WTC11 (cell line): ENCODE data around the gene CCSER1.

Source experiments
- CTCF ChIP-seq: fragments of 200-600 bp; IDR thresholded peaks from 2 replicates; pipeline ENCODE4 v1.8.0; 2022; ENCODE audit warnings: antibody characterized with exemption
- E2F1 ChIP-seq: sonication (generic); formaldehyde crosslinking; IDR thresholded peaks from 2 replicates; pipeline ENCODE4 v1.8.0; 2022; ENCODE audit warnings: mild to moderate bottlenecking, missing genetic modification reagents
- FOXK1 ChIP-seq: sonication (generic); formaldehyde crosslinking; IDR thresholded peaks from 2 replicates; pipeline ENCODE4 v1.8.0; 2022; ENCODE audit warnings: mild to moderate bottlenecking, moderate library complexity, missing genetic modification reagents
- IRF1 ChIP-seq: sonication (generic); formaldehyde crosslinking; IDR thresholded peaks from 2 replicates; pipeline ENCODE4 v1.8.0; 2023; ENCODE audit warnings: missing genetic modification reagents
- MAX ChIP-seq: sonication (generic); formaldehyde crosslinking; IDR thresholded peaks from 2 replicates; pipeline ENCODE4 v1.8.0; 2022; ENCODE audit warnings: mild to moderate bottlenecking, missing genetic modification reagents
- MLX ChIP-seq: sonication (generic); formaldehyde crosslinking; IDR thresholded peaks from 2 replicates; pipeline ENCODE4 v1.8.1; 2023; ENCODE audit warnings: mild to moderate bottlenecking, missing genetic modification reagents, moderate library complexity
- NFATC4 ChIP-seq: fragments of 250-450 bp; sonication (Bioruptor Pico); IDR thresholded peaks from 2 replicates; pipeline ENCODE4 v1.9.0; 2021; ENCODE audit warnings: mild to moderate bottlenecking
- NFYB ChIP-seq: sonication (generic); formaldehyde crosslinking; conservative IDR thresholded peaks from 2 replicates; pipeline ENCODE4 v1.8.0; 2022; ENCODE audit warnings: low read depth, missing genetic modification reagents
- PRDM15 ChIP-seq: sonication (generic); formaldehyde crosslinking; IDR thresholded peaks from 2 replicates; pipeline ENCODE4 v1.8.0; 2022; ENCODE audit warnings: missing genetic modification reagents
- USF1 ChIP-seq: sonication (generic); formaldehyde crosslinking; IDR thresholded peaks from 2 replicates; pipeline ENCODE4 v1.8.0; 2022; ENCODE audit warnings: mild to moderate bottlenecking, missing genetic modification reagents
- ZNF121 ChIP-seq: sonication (generic); formaldehyde crosslinking; IDR thresholded peaks from 2 replicates; pipeline ENCODE4 v1.8.0; 2023; ENCODE audit warnings: missing genetic modification reagents
- ZNF232 ChIP-seq: sonication (generic); formaldehyde crosslinking; IDR thresholded peaks from 2 replicates; pipeline ENCODE4 v1.8.0; 2022; ENCODE audit warnings: mild to moderate bottlenecking, missing genetic modification reagents
- ZNF281 ChIP-seq: sonication (generic); formaldehyde crosslinking; IDR thresholded peaks from 2 replicates; pipeline ENCODE4 v1.8.0; 2023; ENCODE audit warnings: mild to moderate bottlenecking, missing genetic modification reagents
- ZSCAN18 ChIP-seq: fragments of 250-450 bp; sonication (Bioruptor Pico); IDR thresholded peaks from 2 replicates; pipeline ENCODE4 v2.1.2; 2022; ENCODE audit warnings: mild to moderate bottlenecking, moderate library complexity

GRCh38 chr4:91631335-91631734, 1504.1 kb downstream of the CCSER1 start:
- TF ChIP-seq E2F1 (CRISPR knock-in tag) = no peak
- TF ChIP-seq PRDM15 (CRISPR knock-in tag) = no peak
- TF ChIP-seq FOXK1 (CRISPR knock-in tag) = no peak
- TF ChIP-seq CTCF = no peak
- no peak for TF ChIP-seq MLX (CRISPR knock-in tag)
- TF ChIP-seq NFYB = no peak
- TF ChIP-seq NFATC4 (CRISPR knock-in tag) = peak; percentile 69
- TF ChIP-seq ZNF281 = no peak
- TF ChIP-seq MAX (CRISPR knock-in tag) = no peak
- no peak for TF ChIP-seq USF1 (CRISPR knock-in tag)
- no peak for TF ChIP-seq ZSCAN18 (CRISPR knock-in tag)
- TF ChIP-seq IRF1 (CRISPR knock-in tag) = no peak
- no peak for TF ChIP-seq ZNF232 (CRISPR knock-in tag)
- no peak for TF ChIP-seq ZNF121 (CRISPR knock-in tag)
